ENCODE data around the gene PBX3.

Gene PBX3

DNA sequence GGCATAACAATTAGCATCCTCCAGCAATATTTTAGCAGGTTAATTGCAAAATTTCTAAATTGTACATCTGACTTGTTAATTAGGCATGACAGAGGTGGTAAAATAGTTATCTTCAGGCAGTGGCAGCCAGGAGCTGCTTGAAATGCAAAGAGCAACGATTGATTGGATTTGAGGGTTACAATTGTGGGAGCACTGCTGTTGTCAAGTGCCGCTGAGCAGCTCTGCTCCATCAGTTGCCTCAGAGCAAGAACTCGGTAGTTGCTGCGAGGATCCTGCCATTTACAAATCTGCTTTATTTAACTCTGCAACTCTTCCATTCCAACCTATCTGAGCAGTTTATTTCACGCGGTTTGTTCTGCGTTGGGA lies 12.6 kb downstream of the PBX3 start:
- Histone ChIP-seq H3K4me3 (ENCODE audit: low read depth, low read length) (peak overlapping the region; percentile 75), H3K4me1 (ENCODE audit: control insufficient read depth, insufficient read depth, low read length, unreplicated experiment) (peaks cover 24% of the 10 kb centered on the region), H3K79me2 (ENCODE audit: control insufficient read depth, insufficient read depth, low read length, unreplicated experiment) (peaks cover 46% of the 10 kb centered on the region), H3K27ac (ENCODE audit: low read depth, low read length) (no peak overlapping the region), H2AFZ (ENCODE audit: low read length, unreplicated experiment) (peak overlapping the region; percentile 28), H3K36me3 (ENCODE audit: insufficient read depth, low read length) (no peaks in the 10 kb centered on the region), H3K27me3 (ENCODE audit: insufficient read depth, low read length) (no peaks in the 10 kb centered on the region)

DNA sequence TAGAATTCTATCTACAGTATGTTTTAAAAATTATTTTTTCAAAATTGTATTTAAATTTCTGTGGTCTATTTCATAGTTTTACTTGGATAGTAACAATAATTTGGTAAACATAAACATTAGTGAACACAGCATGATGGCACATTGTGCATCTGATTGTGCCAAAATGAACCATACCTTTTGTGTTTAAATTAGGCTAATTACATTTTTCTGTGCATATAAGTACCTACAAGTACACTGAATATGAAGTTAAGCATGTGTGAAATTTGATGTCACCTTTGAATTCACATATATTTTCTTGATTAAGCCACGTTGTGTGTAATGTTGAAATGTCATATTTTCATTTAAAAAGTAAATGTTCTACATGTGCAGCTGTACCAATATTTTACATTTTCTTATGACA lies 13.4 kb downstream of the PBX3 start:
- H3K27me3 ChIP-seq (ENCODE audit: insufficient read depth, low read length) = no peaks in the 10 kb centered on the region
- no peak overlapping the region for H3K27ac ChIP-seq (ENCODE audit: low read depth, low read length)
- H3K4me3 ChIP-seq (ENCODE audit: low read depth, low read length) = peak overlapping the region; percentile 75; the same call in 1 of the 2 replicates
- H3K36me3 ChIP-seq (ENCODE audit: insufficient read depth, low read length) = no peaks in the 10 kb centered on the region
- H3K79me2 ChIP-seq (ENCODE audit: control insufficient read depth, insufficient read depth, low read length, unreplicated experiment) = peaks cover 46% of the 10 kb centered on the region
- peaks cover 24% of the 10 kb centered on the region for H3K4me1 ChIP-seq (ENCODE audit: control insufficient read depth, insufficient read depth, low read length, unreplicated experiment)
- no peak overlapping the region for H2AFZ ChIP-seq (ENCODE audit: low read length, unreplicated experiment)

DNA sequence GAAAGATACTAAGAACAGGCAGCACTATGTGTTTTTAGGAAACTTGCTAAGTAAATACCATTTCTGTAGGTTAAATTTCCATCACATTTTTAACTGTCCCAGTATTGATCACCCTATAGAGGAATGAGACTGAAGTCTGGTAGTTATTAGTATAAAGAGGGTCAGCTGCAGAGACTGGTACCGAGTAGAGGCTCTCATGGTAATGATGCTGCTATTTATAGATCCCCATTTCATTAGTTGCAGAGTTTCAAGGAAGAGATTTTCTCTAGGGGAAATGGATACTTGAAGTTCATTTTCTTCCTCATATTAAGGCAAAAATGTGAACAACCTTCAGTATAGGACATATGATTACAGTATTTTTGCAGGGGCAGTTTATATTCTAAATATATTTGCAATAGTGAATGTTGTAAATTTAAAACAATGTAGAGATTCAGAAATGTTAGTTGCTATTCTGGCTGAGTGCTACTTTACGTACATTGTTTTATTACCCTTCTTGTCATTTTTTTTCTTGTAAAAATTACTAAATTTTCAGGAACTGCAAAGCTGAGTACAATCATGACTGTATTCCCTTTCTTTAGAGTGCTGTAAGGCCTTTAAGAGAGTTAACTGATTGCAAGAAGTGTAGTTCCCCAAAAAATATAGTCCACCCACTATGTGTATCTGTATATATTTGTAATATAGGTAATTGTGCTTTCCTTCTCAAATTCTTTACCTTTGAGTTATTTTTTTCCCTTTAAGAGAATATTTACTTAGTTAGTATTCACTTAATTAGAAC lies 14.7 kb downstream of the PBX3 start:
- H3K4me1 ChIP-seq (ENCODE audit: control insufficient read depth, insufficient read depth, low read length, unreplicated experiment) = peaks cover 24% of the 10 kb centered on the region
- no peak overlapping the region for H3K27ac ChIP-seq (ENCODE audit: low read depth, low read length)
- H2AFZ ChIP-seq (ENCODE audit: low read length, unreplicated experiment) = no peak overlapping the region
- H3K36me3 ChIP-seq (ENCODE audit: insufficient read depth, low read length) = no peaks in the 10 kb centered on the region
- peaks cover 37% of the 10 kb centered on the region for H3K79me2 ChIP-seq (ENCODE audit: control insufficient read depth, insufficient read depth, low read length, unreplicated experiment)
- H3K27me3 ChIP-seq (ENCODE audit: insufficient read depth, low read length) = no peaks in the 10 kb centered on the region
- no peak overlapping the region for H3K4me3 ChIP-seq (ENCODE audit: low read depth, low read length)

DNA sequence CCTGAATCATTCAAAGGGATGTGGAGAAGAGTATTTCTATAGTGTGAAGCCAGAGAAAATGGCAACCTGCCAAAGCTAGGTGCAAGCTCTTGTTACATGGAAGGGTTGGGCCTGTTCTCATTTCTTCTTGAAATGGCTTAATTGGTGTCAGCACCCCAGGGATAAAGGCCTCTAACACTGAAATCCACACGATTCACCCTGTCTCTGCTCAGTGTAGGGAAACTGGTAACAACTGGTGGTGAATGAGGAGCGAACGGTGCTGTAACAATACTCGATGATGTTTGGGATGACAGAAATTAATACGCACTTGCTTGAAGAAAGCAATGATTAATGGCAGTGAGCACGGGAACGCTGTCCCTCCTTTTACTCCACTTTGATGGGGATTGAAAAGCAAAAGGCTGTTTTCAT lies 16.2 kb downstream of the PBX3 start:
- Histone ChIP-seq H3K27ac (ENCODE audit: low read depth, low read length) (no peak overlapping the region), H3K79me2 (ENCODE audit: control insufficient read depth, insufficient read depth, low read length, unreplicated experiment) (peaks cover 34% of the 10 kb centered on the region), H2AFZ (ENCODE audit: low read length, unreplicated experiment) (no peak overlapping the region), H3K4me1 (ENCODE audit: control insufficient read depth, insufficient read depth, low read length, unreplicated experiment) (peaks cover 16% of the 10 kb centered on the region), H3K4me3 (ENCODE audit: low read depth, low read length) (no peak overlapping the region), H3K27me3 (ENCODE audit: insufficient read depth, low read length) (no peaks in the 10 kb centered on the region), H3K36me3 (ENCODE audit: insufficient read depth, low read length) (0 out of 2 replicates have a peak, but pooled peaks cover 8% of the 10 kb centered on the region)

DNA sequence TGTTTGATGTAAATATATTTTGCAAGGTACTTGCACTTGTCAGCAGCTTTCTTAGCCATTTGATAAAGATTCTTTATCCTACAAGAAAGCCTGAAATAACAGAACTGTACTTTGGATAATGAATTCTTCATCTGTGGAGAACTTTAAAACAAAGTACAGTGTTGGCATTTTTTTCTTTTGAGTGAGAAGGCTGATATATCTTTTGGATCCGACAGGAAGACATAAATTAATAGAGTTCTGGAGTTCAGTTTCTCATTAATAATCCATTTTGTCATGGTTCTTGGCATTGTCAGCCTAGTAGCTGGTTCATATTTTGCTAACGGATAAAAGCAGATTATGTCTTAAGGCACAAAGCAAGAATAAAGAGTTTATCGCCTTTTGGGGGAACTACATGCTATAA lies 17.0 kb downstream of the PBX3 start:
- Histone ChIP-seq H2AFZ (ENCODE audit: low read length, unreplicated experiment) (no peak overlapping the region), H3K4me3 (ENCODE audit: low read depth, low read length) (no peak overlapping the region), H3K27ac (ENCODE audit: low read depth, low read length) (no peak overlapping the region), H3K36me3 (ENCODE audit: insufficient read depth, low read length) (0 out of 2 replicates have a peak, but pooled peaks cover 8% of the 10 kb centered on the region), H3K79me2 (ENCODE audit: control insufficient read depth, insufficient read depth, low read length, unreplicated experiment) (peaks cover 31% of the 10 kb centered on the region), H3K27me3 (ENCODE audit: insufficient read depth, low read length) (no peaks in the 10 kb centered on the region), H3K4me1 (ENCODE audit: control insufficient read depth, insufficient read depth, low read length, unreplicated experiment) (peaks cover 11% of the 10 kb centered on the region)

DNA sequence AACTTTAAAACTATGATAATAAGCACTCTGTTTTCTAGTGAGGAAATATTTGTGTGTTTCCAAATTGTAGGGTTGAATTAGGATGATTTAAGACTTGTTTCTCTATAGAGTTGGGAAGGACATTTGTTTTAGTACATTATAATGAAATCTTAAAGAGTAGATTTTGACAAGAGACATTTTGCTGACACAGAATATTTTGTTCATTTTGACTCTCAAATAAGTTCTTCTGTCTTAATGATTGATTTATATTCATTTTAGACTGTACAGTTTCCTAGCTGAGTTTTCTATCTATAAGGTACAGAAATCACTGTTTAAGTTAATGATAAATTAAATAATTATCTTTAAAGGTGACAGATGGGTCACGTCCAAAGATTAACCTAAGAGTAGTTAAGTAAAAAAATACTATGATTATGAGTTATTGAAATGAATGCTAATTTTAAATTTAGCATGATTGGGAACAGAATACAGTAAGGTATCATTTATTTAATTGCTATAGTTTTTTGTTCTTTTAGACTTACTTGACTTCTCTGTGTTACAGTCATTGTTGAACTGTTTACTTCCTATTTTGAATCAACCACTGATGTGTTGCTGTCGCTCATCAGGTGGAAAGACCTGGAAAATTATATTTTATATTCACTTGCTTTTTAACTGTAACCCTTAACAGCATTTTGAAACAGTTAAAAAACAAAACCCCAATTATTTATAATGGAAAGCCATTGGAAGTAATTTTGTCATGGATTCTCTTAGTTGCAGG lies 19.5 kb downstream of the PBX3 start:
- peaks cover 6% of the 10 kb centered on the region for H3K4me1 ChIP-seq (ENCODE audit: control insufficient read depth, insufficient read depth, low read length, unreplicated experiment)
- peaks cover 28% of the 10 kb centered on the region for H3K79me2 ChIP-seq (ENCODE audit: control insufficient read depth, insufficient read depth, low read length, unreplicated experiment)

DNA sequence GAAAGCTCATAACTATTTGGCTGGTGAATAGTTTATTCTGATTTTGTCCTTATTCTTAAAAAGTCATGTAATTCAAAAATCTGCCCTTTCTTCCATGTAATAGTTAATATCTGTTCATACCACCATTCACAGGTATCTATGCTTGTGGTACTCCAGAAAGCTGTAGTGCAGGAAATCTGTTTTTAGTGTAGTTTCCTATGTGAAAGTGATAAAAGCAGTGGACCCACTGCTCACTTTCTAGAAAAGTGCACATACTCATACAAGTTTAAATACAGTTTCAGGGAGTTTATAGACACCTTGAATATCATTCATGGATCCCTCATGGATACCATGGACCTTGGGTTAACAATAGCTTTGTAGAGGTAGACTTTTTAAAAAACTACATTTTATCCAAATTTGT lies 20.2 kb downstream of the PBX3 start:
- 0 out of 2 replicates have a peak, but pooled peaks cover 8% of the 10 kb centered on the region for H3K36me3 ChIP-seq (ENCODE audit: insufficient read depth, low read length)
- H2AFZ ChIP-seq (ENCODE audit: low read length, unreplicated experiment) = no peak overlapping the region
- peaks cover 27% of the 10 kb centered on the region for H3K79me2 ChIP-seq (ENCODE audit: control insufficient read depth, insufficient read depth, low read length, unreplicated experiment)
- no peak overlapping the region for H3K27ac ChIP-seq (ENCODE audit: low read depth, low read length)
- H3K4me1 ChIP-seq (ENCODE audit: control insufficient read depth, insufficient read depth, low read length, unreplicated experiment) = peaks cover 6% of the 10 kb centered on the region
- H3K4me3 ChIP-seq (ENCODE audit: low read depth, low read length) = no peak overlapping the region
- H3K27me3 ChIP-seq (ENCODE audit: insufficient read depth, low read length) = no peaks in the 10 kb centered on the region

More for the DNA sequence above, 19.5 kb downstream of the PBX3 start:
- 0 out of 2 replicates have a peak, but pooled peaks cover 8% of the 10 kb centered on the region for H3K36me3 ChIP-seq (ENCODE audit: insufficient read depth, low read length)
- H3K27me3 ChIP-seq (ENCODE audit: insufficient read depth, low read length) = no peaks in the 10 kb centered on the region
- H3K27ac ChIP-seq (ENCODE audit: low read depth, low read length) = no peak overlapping the region
- H2AFZ ChIP-seq (ENCODE audit: low read length, unreplicated experiment) = no peak overlapping the region
- H3K4me3 ChIP-seq (ENCODE audit: low read depth, low read length) = no peak overlapping the region

DNA sequence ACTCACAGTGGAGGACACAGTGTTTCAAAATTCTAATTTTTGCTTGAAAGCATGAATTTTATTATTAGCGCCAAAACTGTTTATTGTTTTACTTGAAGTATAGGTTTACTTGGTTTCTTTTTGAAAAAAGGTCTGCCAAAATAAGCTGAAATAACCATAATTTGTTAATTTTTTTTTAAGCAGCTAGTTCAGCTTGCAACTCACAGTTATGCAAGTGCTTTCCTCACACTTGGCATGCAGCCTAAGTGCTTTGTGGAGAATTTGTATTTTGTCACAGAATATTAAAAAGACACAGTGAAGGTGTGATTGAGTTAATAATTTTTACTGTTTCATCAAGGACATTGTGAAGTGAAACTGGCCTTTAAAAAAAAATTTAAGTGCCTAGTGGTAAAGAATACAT lies 21.6 kb downstream of the PBX3 start:
- H3K36me3 ChIP-seq (ENCODE audit: insufficient read depth, low read length) = 0 out of 2 replicates have a peak, but pooled peaks cover 8% of the 10 kb centered on the region
- no peaks in the 10 kb centered on the region for H3K4me1 ChIP-seq (ENCODE audit: control insufficient read depth, insufficient read depth, low read length, unreplicated experiment)
- peaks cover 28% of the 10 kb centered on the region for H3K79me2 ChIP-seq (ENCODE audit: control insufficient read depth, insufficient read depth, low read length, unreplicated experiment)
- H2AFZ ChIP-seq (ENCODE audit: low read length, unreplicated experiment) = no peak overlapping the region
- no peak overlapping the region for H3K27ac ChIP-seq (ENCODE audit: low read depth, low read length)
- H3K4me3 ChIP-seq (ENCODE audit: low read depth, low read length) = no peak overlapping the region
- H3K27me3 ChIP-seq (ENCODE audit: insufficient read depth, low read length) = no peaks in the 10 kb centered on the region

DNA sequence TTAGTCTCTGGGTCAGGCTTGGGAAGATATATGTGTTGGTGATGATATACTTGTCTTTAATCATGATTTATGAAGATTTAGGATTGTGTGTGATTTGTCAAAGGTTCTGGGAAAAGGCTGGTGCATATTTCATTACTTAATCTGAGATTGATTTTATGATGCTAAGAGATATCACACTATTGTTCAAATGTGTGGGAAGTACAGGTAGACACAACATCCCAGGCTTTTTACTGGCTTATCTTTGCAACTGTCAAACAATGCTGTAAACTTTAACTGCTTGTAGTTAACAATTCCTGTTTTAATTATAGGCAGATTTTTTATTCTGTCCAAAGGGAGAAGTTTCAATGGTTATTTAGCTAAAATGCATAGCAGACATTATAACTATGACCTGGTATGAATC lies 23.9 kb downstream of the PBX3 start:
- no peak overlapping the region for H3K27ac ChIP-seq (ENCODE audit: low read depth, low read length)
- peaks cover 33% of the 10 kb centered on the region for H3K79me2 ChIP-seq (ENCODE audit: control insufficient read depth, insufficient read depth, low read length, unreplicated experiment)
- peaks cover 12% of the 10 kb centered on the region; the same call in 1 of the 2 replicates for H3K36me3 ChIP-seq (ENCODE audit: insufficient read depth, low read length)
- no peak overlapping the region for H3K4me3 ChIP-seq (ENCODE audit: low read depth, low read length)
- H3K4me1 ChIP-seq (ENCODE audit: control insufficient read depth, insufficient read depth, low read length, unreplicated experiment) = no peaks in the 10 kb centered on the region
- no peaks in the 10 kb centered on the region for H3K27me3 ChIP-seq (ENCODE audit: insufficient read depth, low read length)
- no peak overlapping the region for H2AFZ ChIP-seq (ENCODE audit: low read length, unreplicated experiment)

DNA sequence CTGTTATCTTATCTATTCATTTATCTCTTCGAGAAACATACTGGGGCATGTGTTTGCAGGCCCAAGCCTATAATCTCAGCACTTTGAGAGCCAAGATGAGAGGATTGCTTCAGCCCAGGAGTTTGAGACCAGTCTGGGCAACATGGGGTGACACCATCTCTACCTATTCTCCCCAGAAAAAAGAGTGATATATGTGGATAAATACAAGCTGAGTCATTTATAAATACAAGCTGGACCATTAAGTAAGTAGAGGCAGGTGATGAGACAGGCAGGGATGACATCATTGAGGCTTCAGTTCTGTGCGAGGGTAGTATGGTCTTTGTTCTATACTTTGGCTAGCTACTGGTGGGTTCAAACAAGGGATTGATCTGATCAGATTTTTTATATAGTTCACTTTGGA lies 25.6 kb downstream of the PBX3 start:
- Histone ChIP-seq H3K27me3 (ENCODE audit: insufficient read depth, low read length) (no peaks in the 10 kb centered on the region), H3K4me1 (ENCODE audit: control insufficient read depth, insufficient read depth, low read length, unreplicated experiment) (no peaks in the 10 kb centered on the region), H2AFZ (ENCODE audit: low read length, unreplicated experiment) (no peak overlapping the region), H3K4me3 (ENCODE audit: low read depth, low read length) (no peak overlapping the region), H3K36me3 (ENCODE audit: insufficient read depth, low read length) (peaks cover 4% of the 10 kb centered on the region; the same call in 1 of the 2 replicates), H3K27ac (ENCODE audit: low read depth, low read length) (no peak overlapping the region), H3K79me2 (ENCODE audit: control insufficient read depth, insufficient read depth, low read length, unreplicated experiment) (peaks cover 30% of the 10 kb centered on the region)
